Retina (tissue), 1 donor: ENCODE measurements around the gene GAB2.
"Not testable (repeated sequence)": the region's sequence is repeated elsewhere in the genome, so short reads cannot be mapped to it uniquely, and the experiment has no call there.

Source experiments
- DNase-seq: peaks from one replicate; pipeline ENCODE4 v3.0.0-alpha.2; 2016

The GAB2 gene, protein sequence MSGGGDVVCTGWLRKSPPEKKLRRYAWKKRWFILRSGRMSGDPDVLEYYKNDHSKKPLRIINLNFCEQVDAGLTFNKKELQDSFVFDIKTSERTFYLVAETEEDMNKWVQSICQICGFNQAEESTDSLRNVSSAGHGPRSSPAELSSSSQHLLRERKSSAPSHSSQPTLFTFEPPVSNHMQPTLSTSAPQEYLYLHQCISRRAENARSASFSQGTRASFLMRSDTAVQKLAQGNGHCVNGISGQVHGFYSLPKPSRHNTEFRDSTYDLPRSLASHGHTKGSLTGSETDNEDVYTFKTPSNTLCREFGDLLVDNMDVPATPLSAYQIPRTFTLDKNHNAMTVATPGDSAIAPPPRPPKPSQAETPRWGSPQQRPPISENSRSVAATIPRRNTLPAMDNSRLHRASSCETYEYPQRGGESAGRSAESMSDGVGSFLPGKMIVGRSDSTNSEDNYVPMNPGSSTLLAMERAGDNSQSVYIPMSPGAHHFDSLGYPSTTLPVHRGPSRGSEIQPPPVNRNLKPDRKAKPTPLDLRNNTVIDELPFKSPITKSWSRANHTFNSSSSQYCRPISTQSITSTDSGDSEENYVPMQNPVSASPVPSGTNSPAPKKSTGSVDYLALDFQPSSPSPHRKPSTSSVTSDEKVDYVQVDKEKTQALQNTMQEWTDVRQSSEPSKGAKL

DNA sequence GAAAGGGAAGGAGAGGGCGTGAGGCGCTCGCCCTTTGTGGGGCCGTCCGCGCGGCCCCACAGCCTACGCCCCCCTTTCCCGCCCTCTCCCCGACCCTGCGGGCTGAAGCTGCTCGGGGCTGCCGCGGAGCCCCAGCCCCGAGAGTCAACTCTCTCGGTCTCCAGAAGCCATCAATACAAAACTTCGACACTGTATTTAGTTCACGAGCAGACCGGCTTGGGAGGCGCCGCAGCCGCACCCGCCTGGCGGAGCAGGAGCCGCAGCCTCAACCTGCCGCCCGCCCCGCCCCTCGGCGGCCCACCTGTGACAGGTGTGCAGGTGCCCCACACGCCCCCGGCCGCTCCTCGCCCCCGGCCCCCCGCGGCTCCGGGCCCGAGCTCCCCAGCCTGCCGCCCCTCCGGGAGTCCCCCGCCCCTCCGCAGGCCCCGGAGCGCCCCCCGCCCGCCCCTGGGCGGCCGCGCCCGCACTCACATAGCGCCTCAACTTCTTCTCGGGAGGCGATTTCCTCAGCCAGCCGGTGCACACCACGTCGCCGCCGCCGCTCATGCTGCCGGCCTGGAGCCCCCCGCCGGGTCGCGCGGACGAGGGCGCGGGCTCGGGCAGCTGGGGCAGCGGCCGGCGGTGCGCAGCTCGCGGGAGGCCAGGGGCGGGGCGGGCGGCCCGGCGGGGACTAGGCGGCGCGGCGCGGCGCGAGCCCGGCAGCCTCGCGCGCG, at the start of gene GAB2:
GAB2 (minus strand) TSS at position 646 of the 713 bp plus-strand sequence; CDS start at position 546, 100 bp downstream.
- no peak for DNase-seq

- no peak for DNase-seq
These were observed 49.8 kb upstream of the GAB2 start for GRCh38 chr11:78467370-78467769.

GRCh38 chr11:78465169-78465942, 47.7 kb upstream of the GAB2 start:
- no peak for DNase-seq

DNA sequence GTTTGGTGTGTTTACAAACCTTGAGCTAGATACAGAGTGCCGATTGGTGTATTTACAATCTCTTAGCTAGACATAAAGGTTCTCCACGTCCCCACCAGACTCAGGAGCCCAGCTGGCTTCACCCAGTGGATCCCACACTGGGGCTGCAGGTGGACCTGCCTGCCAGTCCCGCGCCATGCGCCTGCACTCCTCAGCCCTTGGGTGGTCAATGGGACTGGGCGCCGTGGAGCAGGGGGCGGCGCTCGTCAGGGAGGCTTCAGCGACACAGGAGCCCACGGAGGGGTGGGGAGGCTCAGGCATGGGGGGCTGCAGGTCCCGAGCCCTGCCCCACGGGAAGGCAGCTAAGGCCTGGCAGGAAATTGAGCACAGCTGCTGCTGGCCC, 47.2 kb upstream of the GAB2 start:
- DNase-seq = not testable (repeated sequence)

DNA sequence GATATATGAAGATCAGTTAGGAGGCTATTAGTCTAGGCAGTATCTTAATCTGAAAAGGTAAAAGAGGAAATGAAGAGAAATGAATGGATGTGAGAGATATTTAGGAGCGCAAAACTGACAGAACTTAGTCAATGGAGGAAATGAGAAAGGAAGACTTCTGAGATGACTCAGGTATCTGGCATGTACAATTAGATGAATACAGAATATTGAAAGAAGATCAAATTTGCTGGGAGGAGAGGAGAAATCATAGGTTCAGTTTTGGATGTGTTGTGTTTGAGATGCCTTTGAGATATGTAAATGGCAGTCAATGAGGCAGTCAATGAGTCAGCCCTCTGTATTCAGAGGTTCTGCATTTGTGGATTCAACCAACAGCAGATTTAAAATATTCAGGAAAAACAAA, 42.9 kb upstream of the GAB2 start:
- no peak for DNase-seq

GRCh38 chr11:78459738-78460137, 42.1 kb upstream of the GAB2 start:
- no peak for DNase-seq

DNA sequence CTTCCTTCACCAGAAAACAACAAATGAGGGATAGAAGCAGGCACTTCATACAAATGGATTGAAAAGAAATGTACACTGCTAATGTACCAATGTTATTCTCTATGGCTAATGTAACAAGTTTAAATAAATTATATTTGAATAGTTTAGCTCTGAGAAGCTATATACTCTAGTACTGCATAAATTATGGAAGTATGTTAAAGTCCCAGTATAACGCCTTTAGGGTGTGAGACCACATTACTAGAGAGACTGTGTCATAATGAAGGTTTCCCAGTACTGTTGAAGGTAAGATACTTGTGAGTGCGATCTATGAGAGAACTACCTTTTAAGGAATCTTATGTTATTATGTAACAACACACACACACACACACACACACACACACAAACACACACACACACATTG, 39.8 kb upstream of the GAB2 start:
- no peak for DNase-seq

DNA sequence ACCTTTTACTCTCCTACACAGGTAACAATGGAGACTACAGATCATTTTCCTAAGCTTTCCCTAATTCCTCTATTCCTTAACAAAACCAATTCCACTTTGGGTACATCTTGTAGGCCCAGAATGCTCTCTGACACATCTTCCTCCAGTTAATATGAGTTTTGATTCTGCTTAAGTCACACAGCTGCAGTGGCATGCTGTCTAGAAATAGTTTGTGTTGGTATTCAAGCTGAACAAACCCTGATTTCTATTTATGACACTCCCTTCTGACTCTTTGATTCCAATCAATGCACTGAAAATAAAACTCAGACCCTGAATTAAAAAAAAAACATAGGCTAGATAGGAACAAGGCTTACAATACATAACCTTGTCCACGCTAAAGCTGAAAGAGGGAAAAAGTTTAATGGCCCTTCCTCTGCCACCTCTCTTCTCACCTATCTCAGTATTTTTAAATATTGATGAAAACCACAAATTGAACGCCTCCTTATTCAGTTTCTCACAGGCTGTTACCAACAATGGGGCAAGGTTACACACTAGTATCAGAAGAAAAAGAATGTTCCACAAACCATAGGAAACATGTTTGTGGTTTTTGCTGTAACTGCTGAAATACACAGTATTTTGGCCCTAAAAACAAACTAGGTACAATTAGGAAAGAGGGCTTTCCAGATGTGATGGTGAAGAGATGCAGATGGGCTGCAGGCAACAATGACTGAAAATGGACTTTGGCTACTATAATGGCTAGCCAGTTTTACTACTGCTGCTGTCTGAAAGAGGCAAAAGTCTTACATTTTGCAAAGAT, 35.7 kb upstream of the GAB2 start:
- DNase-seq = no peak

DNA sequence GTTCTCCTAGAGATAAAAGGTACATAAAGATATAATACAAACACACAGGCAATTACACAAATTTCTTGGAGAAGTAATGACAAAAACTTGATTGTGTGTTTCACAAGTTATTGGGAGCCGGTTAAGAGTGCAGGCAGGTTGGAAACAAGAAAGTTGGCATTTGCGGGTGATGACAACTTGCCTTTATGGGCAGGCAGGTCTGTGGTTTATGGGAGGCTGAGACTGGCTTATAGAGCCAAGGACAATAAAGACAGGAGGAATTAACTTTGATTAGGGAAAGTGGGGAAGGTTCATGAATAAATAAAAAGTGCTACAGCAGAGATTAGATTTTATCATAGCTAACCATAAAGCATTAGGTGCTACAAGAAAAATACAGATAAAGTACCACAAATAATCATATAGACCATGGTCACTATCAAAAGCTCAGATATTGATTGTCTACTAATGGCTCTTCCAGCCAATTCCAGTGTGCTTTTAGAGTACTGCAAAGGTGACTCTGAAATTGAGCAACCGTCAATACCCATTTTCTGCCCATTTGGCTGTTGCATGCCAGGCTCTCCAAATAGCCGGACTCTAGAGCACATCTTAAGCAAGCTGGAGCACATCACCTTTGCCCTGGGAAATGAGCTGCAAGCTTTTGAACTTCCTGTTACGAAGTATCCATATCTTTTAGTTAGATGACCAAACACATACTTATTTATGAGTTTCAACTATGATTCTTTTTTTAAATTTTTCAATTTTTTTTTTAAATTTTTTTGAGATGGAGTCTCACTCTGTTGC, 33.9 kb upstream of the GAB2 start:
- DNase-seq = no peak

- no peak for DNase-seq
These were observed 33.2 kb upstream of the GAB2 start for GRCh38 chr11:78450866-78451265.

GRCh38 chr11:78449866-78450265, 32.2 kb upstream of the GAB2 start:
- no peak for DNase-seq

DNA sequence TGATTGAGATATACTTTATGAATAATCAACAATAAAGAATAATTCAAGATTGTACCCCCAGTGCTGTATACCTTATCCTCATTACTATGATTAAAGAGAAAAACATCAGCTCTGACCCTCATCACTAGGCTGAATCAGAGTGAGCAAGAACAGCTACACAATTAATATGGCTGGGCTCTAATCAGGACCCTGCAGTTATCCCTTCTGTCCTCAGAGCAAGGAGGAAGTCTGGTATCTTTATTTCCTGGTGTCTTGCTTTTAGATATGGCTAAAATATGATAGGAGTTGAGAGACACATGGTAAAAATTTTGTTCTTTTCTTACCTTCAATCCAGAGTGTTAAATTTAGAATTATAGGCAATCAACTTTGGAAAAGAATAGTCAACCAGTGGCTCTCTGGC, 28.6 kb upstream of the GAB2 start:
- DNase-seq = no peak

DNA sequence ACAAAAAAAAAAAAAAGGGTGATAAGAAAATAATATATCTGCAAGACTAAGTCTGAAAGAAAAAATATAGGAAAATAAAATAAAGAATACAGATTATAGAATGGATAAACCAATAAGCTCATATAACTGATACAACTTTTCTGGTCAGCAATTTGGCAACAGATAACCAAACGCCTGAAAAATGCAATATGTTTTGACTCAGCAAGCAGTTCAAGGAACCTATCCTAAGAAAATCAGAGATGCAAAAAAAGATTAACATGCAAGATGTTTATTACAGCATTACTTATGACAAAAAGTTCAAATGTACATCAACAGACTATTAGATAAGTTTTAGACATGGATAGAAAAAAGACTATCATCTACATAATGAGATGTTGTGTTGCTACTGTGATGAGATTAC, 27.1 kb upstream of the GAB2 start:
- no peak for DNase-seq

DNA sequence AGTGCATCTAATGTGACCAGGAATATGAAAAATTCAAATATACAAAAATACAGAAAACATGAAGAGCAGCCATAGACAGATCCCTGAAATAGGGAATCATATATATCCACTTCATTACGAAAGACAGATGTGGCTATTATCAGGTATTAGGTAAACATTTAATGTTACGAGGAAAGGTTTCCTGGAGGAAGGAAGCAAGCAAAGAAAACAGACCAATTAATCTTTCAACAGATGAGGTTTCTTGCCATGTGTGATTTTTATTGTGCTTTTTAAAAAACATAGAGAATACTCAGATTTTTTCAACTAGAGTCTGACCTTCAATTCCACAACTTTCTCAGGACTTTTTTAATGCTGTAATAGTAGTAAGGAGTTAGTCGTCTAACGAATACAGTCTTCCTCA, 24.3 kb upstream of the GAB2 start:
- DNase-seq = no peak

DNA sequence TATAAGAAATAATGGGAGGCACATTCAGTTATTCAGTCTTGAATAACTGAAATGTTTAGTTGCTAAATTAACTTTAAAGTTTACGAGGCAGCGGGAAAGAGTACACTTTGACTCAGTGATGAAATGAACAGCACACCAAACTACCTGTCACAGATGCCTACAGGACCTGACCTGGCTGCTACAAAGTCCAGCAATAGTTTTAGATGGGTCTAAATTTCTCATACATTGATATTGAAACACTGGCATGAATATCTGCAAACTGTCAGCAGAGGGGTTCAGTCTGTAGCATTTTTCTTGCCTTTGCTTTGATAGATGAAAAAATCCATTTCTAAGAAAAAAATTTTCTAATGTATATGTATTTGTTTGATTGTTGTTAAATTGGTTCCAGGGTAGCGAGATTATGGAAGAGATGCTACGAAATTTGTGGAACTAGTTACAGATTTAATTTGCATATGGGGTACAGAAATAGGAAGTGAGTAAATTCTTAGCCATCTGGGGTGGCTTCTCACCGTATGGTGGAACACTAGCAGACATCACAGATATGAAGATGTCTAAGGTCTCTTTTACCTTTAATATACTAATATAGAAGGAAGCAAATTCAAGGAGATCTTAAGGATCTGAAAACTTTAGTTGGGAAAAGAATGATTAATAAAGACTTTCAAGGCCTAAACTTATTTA, 20.8 kb upstream of the GAB2 start:
- no peak for DNase-seq

- DNase-seq = no peak
These were observed 15.3 kb upstream of the GAB2 start for GRCh38 chr11:78432956-78433355.

DNA sequence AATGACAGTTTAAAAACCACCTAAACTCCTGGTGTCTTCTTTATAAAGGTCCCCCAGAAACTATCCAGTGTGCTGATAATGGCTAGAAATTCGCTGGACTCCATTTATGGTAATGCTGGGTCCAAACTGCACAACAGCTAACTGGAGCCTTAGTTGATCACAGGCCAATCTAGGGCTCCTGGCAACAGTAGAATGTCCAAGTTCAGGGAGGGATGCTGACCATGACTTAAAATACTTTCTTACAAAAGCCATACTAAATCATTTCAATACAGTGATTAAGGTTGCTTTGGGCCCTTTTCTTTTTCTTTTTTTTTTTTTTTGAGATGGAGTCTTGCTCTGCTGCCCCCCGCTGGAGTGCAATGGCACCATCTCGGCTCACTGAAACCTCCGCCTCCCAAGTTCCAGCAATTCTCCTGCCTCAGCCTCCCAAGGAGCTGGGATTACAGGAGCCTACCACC, 14.5 kb upstream of the GAB2 start:
- DNase-seq = peak; percentile 33

DNA sequence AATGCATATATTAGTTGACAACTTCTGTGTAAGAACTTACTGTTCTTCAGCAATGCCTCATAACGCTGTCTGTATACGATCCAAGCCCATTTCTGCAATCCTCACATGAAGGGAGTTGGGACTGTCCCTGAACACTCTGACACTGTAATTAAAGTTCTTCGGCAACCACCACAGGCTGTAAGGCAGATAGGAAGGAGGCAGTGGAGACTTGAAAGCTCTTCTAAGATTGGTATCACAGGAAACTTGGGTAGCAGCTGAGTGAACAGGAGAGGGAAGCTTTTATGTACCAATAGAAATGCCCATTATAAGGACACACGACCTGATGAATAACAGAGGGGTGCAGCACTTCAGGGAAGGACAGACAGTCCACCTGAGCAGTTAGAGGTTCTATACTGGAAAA, 12.0 kb upstream of the GAB2 start:
- DNase-seq = no peak

GRCh38 chr11:78429209-78429608, 11.6 kb upstream of the GAB2 start:
- no peak for DNase-seq

DNA sequence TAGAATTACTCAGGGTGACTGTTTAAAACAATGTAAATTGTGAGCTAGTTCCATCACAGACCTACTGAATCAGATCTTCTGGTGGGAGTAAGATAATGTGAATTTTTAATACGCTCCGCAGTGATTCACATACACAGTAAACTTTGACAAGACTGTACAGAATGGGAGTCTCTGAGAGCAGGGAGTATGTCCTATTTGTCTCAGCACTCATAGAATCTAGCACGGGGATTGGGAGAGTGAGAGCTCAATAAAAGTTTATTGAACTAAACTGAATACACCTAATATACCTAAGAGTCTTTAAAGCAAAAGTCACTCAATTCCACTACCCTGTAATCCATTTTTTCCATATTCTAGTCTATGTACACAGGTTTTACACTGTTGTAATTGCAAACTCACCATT, 11.2 kb upstream of the GAB2 start:
- DNase-seq = no peak

DNA sequence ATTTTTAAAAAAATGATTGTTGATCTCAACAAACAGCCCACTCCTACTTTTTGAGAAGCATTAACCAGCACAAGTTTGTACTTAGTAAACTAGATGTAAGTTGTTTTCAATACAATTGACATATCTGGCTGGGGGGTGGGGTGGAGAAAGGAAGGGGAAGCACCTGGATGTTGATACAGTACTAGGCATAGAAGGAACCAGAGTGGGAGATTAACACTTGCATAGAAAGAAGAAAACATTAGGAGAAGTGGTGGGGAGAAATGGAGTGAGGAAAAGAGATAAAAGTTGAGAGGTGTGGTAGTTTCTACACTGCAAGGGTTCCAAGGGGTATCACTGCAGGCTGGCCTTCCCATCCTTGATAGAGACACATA, 10.6 kb upstream of the GAB2 start:
- DNase-seq = no peak
